NCI-H1092 treated with DMSO at 0.1 percent for 48 hours (cell line): ENCODE measurements around the gene ADGRB3.
"Not testable (repeated sequence)": the region's sequence is repeated elsewhere in the genome, so short reads cannot be mapped to it uniquely, and the experiment has no call there.

Source experiments
- DNase-seq: peaks from one replicate; lab custom pipeline; 2025; lab: John Stamatoyannopoulos, UW

Gene ADGRB3

DNA sequence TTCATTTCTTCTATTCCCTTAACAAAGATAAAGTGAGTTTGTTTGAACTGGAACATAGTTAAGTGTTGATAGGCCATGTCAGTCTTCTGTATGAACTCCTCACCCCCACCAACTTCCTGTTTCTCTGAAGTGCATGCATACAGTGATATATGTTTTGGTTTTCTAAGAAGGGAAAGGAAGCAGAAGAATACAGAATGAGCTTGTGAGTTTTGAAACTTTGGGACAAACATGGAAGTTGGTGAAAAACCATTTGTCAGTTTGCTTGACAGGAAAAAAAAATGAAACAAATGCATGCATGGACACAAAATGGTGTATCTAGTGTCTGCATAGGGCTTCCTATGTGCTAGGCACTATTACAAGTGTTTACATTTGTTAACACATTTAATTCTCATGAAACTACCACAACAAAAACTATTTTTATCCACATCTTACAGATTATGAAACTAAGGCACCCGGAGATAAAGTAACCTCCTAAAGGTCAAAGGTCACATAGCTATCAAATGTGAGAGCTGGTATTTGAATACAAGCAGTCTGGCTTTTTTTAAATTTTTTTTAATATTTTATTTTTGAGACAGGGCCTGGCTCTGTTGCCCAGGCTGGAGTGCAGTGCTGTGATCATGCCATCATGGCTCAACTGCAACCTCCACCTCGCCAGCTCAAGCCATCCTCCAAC lies 105.9 kb downstream of the ADGRB3 start:
- no peak for DNase-seq

- no peak for DNase-seq
Measured at GRCh38 chr6:68741501-68742386, 106.7 kb downstream of the ADGRB3 start.

DNA sequence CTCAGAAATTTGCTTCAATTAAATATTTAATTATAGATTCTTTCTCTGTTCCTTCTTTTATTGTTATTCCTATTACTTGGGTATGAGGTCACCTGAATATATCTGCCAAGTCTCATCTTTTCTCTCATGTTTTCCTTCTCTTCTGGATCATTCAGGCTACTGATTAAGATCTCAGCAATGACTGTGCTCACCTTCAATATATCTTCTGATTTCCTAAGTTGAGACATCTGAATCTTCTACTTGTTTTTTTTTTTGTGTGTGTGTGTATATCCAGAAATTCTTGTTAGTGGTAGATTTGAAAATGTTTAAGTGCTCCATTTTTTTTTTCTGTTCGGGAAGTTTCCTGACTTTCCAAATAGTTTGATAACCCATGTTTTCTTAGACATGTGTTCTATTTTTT lies 108.0 kb downstream of the ADGRB3 start:
- DNase-seq, result no peak

- DNase-seq, result not testable (repeated sequence)
Measured at GRCh38 chr6:68744376-68744775, 109.3 kb downstream of the ADGRB3 start.

- no peak for DNase-seq
Measured at GRCh38 chr6:68746376-68746775, 111.3 kb downstream of the ADGRB3 start.

DNA sequence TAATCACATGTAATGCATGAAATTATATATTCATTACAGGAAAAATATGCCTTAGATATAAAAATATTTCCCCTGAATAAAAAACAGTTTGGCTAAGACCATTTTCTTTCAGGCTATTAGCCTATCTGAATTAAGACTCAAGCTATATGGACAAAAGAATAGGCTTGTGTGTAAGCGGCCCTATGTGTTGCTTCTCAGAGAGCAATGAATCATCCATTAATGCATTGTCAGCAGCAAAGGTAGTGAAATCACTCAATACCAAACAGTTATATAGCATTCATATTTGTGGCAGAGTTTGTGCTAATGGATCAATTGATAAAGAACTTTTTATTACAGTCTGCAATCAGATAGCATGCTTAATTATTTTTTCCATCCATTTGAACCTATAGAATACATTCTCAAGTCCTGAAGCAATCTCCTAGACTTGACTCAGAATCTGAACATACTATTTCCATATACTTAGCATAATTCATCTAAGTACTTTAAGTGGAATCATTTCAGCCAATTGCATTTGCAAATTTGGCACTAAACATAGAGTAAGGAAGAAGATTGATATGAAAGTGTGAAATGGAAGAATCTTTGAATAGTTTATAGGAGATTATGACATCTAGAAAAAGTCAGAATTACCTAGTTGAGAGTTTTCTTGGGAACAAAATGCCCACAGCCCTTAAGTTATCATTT lies 112.2 kb downstream of the ADGRB3 start:
- DNase-seq, result no peak

DNA sequence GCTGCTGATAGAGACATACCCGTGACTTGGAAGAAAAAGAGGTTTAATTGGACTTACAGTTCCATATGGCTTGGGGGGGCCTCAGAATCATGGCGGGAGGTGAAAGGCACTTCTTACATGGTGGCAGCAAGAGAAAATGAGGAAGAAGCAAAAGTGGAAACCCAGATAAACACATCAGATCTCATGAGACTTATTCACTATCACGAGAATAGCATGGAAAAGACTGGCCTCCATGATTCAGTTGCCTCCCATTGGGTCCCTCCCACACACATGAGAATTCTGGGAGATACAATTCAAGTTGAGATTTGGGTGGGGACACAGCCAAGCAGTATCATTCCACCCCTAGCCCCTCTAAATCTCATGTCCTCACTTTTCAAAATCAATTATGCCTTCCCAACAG lies 112.8 kb downstream of the ADGRB3 start:
- not testable (repeated sequence) for DNase-seq

DNA sequence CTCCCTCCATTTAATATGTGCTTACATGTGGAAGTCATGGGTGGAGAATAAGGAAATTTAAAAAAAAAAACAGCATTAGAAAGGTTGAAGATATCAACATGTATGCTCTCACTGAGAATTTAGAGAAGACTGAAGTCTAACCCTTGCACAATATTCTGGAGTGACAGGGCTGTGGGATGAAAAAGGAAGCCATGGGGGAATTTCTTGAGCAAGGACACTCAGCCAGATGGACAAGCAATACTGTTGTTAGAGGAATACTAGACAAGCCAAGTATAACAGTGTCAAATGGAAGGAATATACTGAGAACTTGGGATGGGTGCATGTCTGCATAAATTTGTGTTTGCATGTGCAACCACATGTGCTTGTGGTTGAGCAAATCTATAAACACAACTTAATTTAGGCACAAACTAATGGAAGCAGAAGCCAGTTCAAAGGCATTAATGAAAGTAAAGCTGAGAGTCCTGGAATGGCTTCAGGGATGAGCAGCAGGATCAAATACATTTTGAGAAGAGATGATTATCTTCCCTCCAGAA lies 119.7 kb downstream of the ADGRB3 start:
- DNase-seq, result no peak

- DNase-seq, result peak; percentile 22
Measured at GRCh38 chr6:68756454-68757375, 121.6 kb downstream of the ADGRB3 start.

DNA sequence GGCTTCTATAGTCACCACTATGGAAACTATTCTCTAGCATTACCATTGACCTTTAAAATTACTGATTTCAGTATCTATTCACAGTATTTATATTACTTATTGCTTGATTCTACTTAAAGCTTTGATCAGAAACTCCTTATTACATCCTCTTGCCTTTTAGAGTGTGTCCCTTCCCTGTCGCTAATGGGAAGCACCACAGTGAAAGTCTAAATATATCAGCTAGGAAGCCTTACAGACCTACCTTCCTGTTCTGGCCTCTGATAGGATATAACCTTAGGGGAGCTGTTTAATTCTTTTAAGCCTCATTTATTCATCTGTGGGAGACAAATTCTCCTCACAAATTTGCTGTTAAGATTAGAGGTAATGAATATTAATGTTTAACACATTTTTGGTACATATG lies 122.7 kb downstream of the ADGRB3 start:
- no peak for DNase-seq

GRCh38 chr6:68758559-68758958 lies 123.5 kb downstream of the ADGRB3 start:
- peak; percentile 80 for DNase-seq

GRCh38 chr6:68760485-68760884 lies 125.4 kb downstream of the ADGRB3 start:
- peak; percentile 77 for DNase-seq

GRCh38 chr6:68760941-68761676 lies 126.0 kb downstream of the ADGRB3 start:
- peak; percentile 76 for DNase-seq

- no peak for DNase-seq
Measured at GRCh38 chr6:68761985-68762384, 126.9 kb downstream of the ADGRB3 start.

DNA sequence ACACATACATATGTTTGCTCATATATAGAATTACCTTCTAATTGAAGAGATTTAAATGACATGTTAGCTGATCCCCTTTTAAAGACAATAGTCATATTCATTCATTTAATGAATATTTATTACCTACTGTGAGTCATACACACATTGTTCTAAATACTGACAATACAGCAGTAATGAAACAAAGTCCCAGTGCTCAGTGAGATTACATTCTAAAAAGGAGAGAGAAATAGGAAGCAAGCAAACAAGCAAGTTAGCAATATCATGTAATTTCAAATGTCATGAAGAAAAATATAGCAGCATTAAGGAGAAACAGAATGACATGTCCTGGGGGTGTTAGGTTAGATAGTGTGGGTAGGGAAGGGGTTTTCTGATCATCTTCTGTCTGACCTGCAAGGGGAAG lies 136.3 kb downstream of the ADGRB3 start:
- DNase-seq, result no peak

DNA sequence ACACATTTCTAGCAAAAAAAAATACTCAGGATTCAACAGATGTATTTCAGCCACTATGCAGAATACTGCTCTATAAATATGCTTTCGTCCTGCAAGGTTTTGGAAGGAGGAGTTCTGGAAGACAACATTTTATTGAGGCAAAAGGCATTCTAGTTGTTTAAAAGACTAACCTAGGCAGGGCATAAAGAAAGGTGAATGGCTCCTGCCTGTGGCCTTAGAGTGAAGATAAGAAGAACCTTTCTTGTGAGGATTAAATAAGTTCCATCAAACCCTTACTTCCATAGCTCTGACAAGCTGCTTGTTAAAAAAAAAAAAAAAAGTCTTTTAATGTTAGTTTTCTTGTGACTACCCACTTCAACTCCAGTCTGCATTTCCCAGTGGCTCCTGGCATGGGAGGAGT lies 139.8 kb downstream of the ADGRB3 start:
- no peak for DNase-seq

DNA sequence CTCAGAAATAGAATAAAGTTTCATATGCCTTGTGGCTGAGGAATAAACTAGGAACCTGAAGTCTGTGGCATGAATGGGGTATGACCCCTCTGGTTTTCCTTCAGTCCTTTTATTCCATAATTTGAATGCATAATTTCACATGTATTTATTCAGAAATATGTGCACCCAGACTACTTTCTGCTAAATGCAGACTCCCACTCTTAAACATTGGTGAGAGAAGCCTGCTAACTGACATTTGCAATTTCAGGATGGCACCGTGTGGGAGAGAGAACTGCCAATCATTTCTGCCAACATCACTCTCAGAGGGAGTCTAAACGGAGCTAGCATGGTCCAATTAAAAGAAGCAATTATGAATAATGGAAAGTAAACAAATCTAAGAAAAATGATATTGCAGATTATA lies 141.3 kb downstream of the ADGRB3 start:
- peak; percentile 13 for DNase-seq

DNA sequence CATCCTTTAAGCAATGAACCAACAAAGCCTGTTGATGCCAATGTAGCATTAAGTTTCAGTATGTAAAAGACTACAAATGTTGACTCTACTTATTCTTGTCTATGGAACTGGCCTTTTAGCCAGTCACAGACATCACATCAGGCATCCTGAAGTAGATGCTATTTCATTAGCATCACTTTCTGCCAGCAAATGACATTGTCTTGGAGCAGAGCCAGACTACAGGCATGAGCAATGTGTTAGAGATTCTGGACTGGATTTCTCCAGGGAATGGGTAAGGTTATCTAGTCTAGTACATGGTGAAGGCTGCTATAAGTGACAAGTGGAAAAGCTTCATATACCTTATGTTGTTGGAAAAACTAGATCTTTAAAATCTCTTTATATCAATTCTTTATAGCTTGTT lies 142.9 kb downstream of the ADGRB3 start:
- peak; percentile 85 for DNase-seq

GRCh38 chr6:68778356-68779020 lies 143.4 kb downstream of the ADGRB3 start:
- DNase-seq, result peak; percentile 61

GRCh38 chr6:68779366-68779765 lies 144.3 kb downstream of the ADGRB3 start:
- DNase-seq, result no peak
